ENCODE data around the gene CD9. TPM values are rescaled to one million over a fixed set of nuclear protein-coding genes. Genes with fewer than 3 reads are reported as not detected.

The CD9 gene
- total and polyA plus RNA-seq, 2 experiments from 2014 or later = 14.7 to 15.8 TPM

GRCh38 chr12:6281081-6281809, 81.0 kb downstream of the CD9 start:
- Histone ChIP-seq H3K27me3 (peaks cover 7% of the 10 kb centered on the region), H3K27ac (no peak overlapping the region), H3K4me1 (ENCODE audit: low read depth) (peaks cover 4% of the 10 kb centered on the region), H3K4me3 (no peak overlapping the region), H3K36me3 (no peaks in the 10 kb centered on the region), H3K9me3 (ENCODE audit: low read depth) (no peaks in the 10 kb centered on the region)
- no peak for TF ChIP-seq CTCF (IDR thresholded peaks at IDR 0.05; ENCODE audit: low read depth, low read length)
- no peak for DNase-seq (ENCODE audit: low read depth in 1 of 2, low spot score in 1 of 2)

GRCh38 chr12:6282453-6282840, 82.2 kb downstream of the CD9 start:
- Histone ChIP-seq H3K9me3 (ENCODE audit: low read depth) (no peaks in the 10 kb centered on the region), H3K4me1 (ENCODE audit: low read depth) (peaks cover 4% of the 10 kb centered on the region), H3K36me3 (no peaks in the 10 kb centered on the region), H3K27me3 (peaks cover 7% of the 10 kb centered on the region), H3K27ac (no peak overlapping the region), H3K4me3 (no peak overlapping the region)
- no peak for DNase-seq (ENCODE audit: low read depth in 1 of 2, low spot score in 1 of 2)
- TF ChIP-seq CTCF (IDR thresholded peaks at IDR 0.05; ENCODE audit: low read depth, low read length) = no peak

GRCh38 chr12:6284273-6284672, 84.1 kb downstream of the CD9 start:
- DNase-seq (ENCODE audit: low read depth in 1 of 2, low spot score in 1 of 2) = no peak
- peaks cover 4% of the 10 kb centered on the region for H3K27me3 ChIP-seq
- H3K9me3 ChIP-seq (ENCODE audit: low read depth) = no peaks in the 10 kb centered on the region
- no peak overlapping the region for H3K4me3 ChIP-seq
- H3K36me3 ChIP-seq = no peaks in the 10 kb centered on the region
- no peak overlapping the region for H3K27ac ChIP-seq
- no peak for TF ChIP-seq CTCF (IDR thresholded peaks at IDR 0.05; ENCODE audit: low read depth, low read length)
- H3K4me1 ChIP-seq (ENCODE audit: low read depth) = no peaks in the 10 kb centered on the region

GRCh38 chr12:6285063-6285477, 84.9 kb downstream of the CD9 start:
- H3K9me3 ChIP-seq (ENCODE audit: low read depth) = no peaks in the 10 kb centered on the region
- H3K4me1 ChIP-seq (ENCODE audit: low read depth) = no peaks in the 10 kb centered on the region
- H3K36me3 ChIP-seq = no peaks in the 10 kb centered on the region
- DNase-seq (ENCODE audit: low read depth in 1 of 2, low spot score in 1 of 2) = peak; percentile 81 to 86
- H3K27ac ChIP-seq = no peak overlapping the region
- no peaks in the 10 kb centered on the region for H3K27me3 ChIP-seq
- peak; percentile 86 for TF ChIP-seq CTCF (IDR thresholded peaks at IDR 0.05; ENCODE audit: low read depth, low read length)
- H3K4me3 ChIP-seq = no peak overlapping the region

GRCh38 chr12:6285532-6286306, 85.5 kb downstream of the CD9 start:
- Histone ChIP-seq H3K27me3 (no peaks in the 10 kb centered on the region), H3K9me3 (ENCODE audit: low read depth) (no peaks in the 10 kb centered on the region), H3K27ac (no peak overlapping the region), H3K4me3 (no peak overlapping the region), H3K36me3 (no peaks in the 10 kb centered on the region), H3K4me1 (ENCODE audit: low read depth) (no peaks in the 10 kb centered on the region)
- TF ChIP-seq CTCF (IDR thresholded peaks at IDR 0.05; ENCODE audit: low read depth, low read length) = no peak
- DNase-seq (ENCODE audit: low read depth in 1 of 2, low spot score in 1 of 2) = no peak

Other genes starting within 250 kb of the CD9 start
- 0.03 and 0.14 TPM in 2 replicates for gene VWF, start 75.7 kb upstream of the CD9 start, total RNA-seq
- not detected in 2 replicates for gene VWF, start 75.7 kb upstream of the CD9 start, polyA plus RNA-seq
- gene PLEKHG6, start 110.3 kb downstream of the CD9 start, total RNA-seq = 0.86 and 0.99 TPM in 2 replicates
- gene PLEKHG6, start 110.3 kb downstream of the CD9 start, polyA plus RNA-seq = 0.39 and 1.2 TPM in 2 replicates
- 32.8 and 33.3 TPM in 2 replicates for gene TNFRSF1A, start 141.7 kb downstream of the CD9 start, total RNA-seq
- 41.7 and 42.3 TPM in 2 replicates for gene TNFRSF1A, start 141.7 kb downstream of the CD9 start, polyA plus RNA-seq
- 0.25 and 0.66 TPM in 2 replicates for gene SCNN1A, start 175.2 kb downstream of the CD9 start, total RNA-seq
- gene SCNN1A, start 175.2 kb downstream of the CD9 start, polyA plus RNA-seq = not detected in 2 replicates
- gene LTBR, start 183.8 kb downstream of the CD9 start, total RNA-seq = 2.2 and 4.1 TPM in 2 replicates
- 0.65 and 2.4 TPM in 2 replicates for gene LTBR, start 183.8 kb downstream of the CD9 start, polyA plus RNA-seq
- gene CD27, start 244.6 kb downstream of the CD9 start, total RNA-seq = not detected in 2 replicates
- gene CD27, start 244.6 kb downstream of the CD9 start, polyA plus RNA-seq = 0.32 and 0.35 TPM in 2 replicates

Data from cardiac muscle cell (in vitro differentiated cells and primary cell).